ENCODE data around the gene SMKR1.

The SMKR1 gene

GRCh38 chr7:129501760-129502707 lies at the start of gene SMKR1:
TSS of gene SMKR1 (plus strand) at chr7:129502531. CDS start at chr7:129502825, 294 bp downstream.
- H3K9me3 ChIP-seq (ENCODE audit: severe bottlenecking) = no peaks in the 10 kb centered on the region
- H3K4me3 ChIP-seq (ENCODE audit: low read depth, low read length) = peak within 1 kb of the TSS; percentile 70
- H3K27ac ChIP-seq = no peak within 1 kb of the TSS
- no peak for TF ChIP-seq CTCF (IDR thresholded peaks at IDR 0.05; ENCODE audit: low read depth, low read length)
- no peaks in the 10 kb centered on the region for H3K36me3 ChIP-seq
- DNase-seq = peak; percentile 77
- no peaks in the 10 kb centered on the region for H3K27me3 ChIP-seq (ENCODE audit: insufficient read depth, low read depth, severe bottlenecking)

- peaks cover 74% of the 10 kb centered on the region for H3K36me3 ChIP-seq
- no peak for TF ChIP-seq CTCF (IDR thresholded peaks at IDR 0.05; ENCODE audit: low read depth, low read length)
These were observed 49.6 kb upstream of the SMKR1 start for GRCh38 chr7:129452589-129453231.

GRCh38 chr7:129453510-129454248 lies 48.7 kb upstream of the SMKR1 start:
- H3K36me3 ChIP-seq = peaks cover 74% of the 10 kb centered on the region
- H3K27me3 ChIP-seq (ENCODE audit: insufficient read depth, low read depth, severe bottlenecking) = no peaks in the 10 kb centered on the region

More at GRCh38 chr7:129452589-129453231, 49.6 kb upstream of the SMKR1 start:
- Histone ChIP-seq H3K27ac (no peak overlapping the region), H3K9me3 (ENCODE audit: severe bottlenecking) (peaks cover 9% of the 10 kb centered on the region), H3K27me3 (ENCODE audit: insufficient read depth, low read depth, severe bottlenecking) (no peaks in the 10 kb centered on the region), H3K4me3 (ENCODE audit: low read depth, low read length) (no peak overlapping the region)
- no peak for DNase-seq

GRCh38 chr7:129454249-129454551 lies 48.1 kb upstream of the SMKR1 start:
- Histone ChIP-seq H3K36me3 (peaks cover 74% of the 10 kb centered on the region), H3K27ac (no peak overlapping the region)
- DNase-seq = no peak

More at GRCh38 chr7:129453510-129454248, 48.7 kb upstream of the SMKR1 start:
- Histone ChIP-seq H3K4me3 (ENCODE audit: low read depth, low read length) (no peak overlapping the region), H3K27ac (no peak overlapping the region), H3K9me3 (ENCODE audit: severe bottlenecking) (peaks cover 3% of the 10 kb centered on the region)
- no peak for DNase-seq
- no peak for TF ChIP-seq CTCF (IDR thresholded peaks at IDR 0.05; ENCODE audit: low read depth, low read length)

GRCh38 chr7:129456421-129456820 lies 45.9 kb upstream of the SMKR1 start:
- H3K4me3 ChIP-seq (ENCODE audit: low read depth, low read length) = no peak overlapping the region
- no peaks in the 10 kb centered on the region for H3K27me3 ChIP-seq (ENCODE audit: insufficient read depth, low read depth, severe bottlenecking)
- DNase-seq = no peak
- H3K36me3 ChIP-seq = peaks cover 85% of the 10 kb centered on the region
- TF ChIP-seq CTCF (IDR thresholded peaks at IDR 0.05; ENCODE audit: low read depth, low read length) = no peak
- H3K9me3 ChIP-seq (ENCODE audit: severe bottlenecking) = no peaks in the 10 kb centered on the region
- H3K27ac ChIP-seq = no peak overlapping the region

More at GRCh38 chr7:129454249-129454551, 48.1 kb upstream of the SMKR1 start:
- no peaks in the 10 kb centered on the region for H3K9me3 ChIP-seq (ENCODE audit: severe bottlenecking)
- TF ChIP-seq CTCF (IDR thresholded peaks at IDR 0.05; ENCODE audit: low read depth, low read length) = no peak
- H3K27me3 ChIP-seq (ENCODE audit: insufficient read depth, low read depth, severe bottlenecking) = no peaks in the 10 kb centered on the region
- H3K4me3 ChIP-seq (ENCODE audit: low read depth, low read length) = no peak overlapping the region
